ENCODE data around the gene NOL7. TPM values are rescaled to one million over a fixed set of nuclear protein-coding genes. Genes with fewer than 3 reads are reported as not detected.

NOL7 gene
- total and polyA plus RNA-seq, 2 of the 13 experiments (the other 11 are each of a cell fraction or from before 2014, with no cell fraction given) = 37.8 to 186 TPM

GRCh38 chr6:13574571-13575376 lies 40.4 kb upstream of the NOL7 start, which contains the start of gene SIRT5 (continued):
- TF ChIP-seq ZNF281 (CRISPR knock-in tag; IDR thresholded peaks at IDR 0.05; ENCODE audit: borderline replicate concordance) (peak; percentile 90), MXD4 (CRISPR knock-in tag; IDR thresholded peaks at IDR 0.05) (peak; percentile 39), ZNF747 (CRISPR knock-in tag; IDR thresholded peaks at IDR 0.05; ENCODE audit: borderline replicate concordance) (peak; percentile 87), NR2C2 (CRISPR knock-in tag; IDR thresholded peaks at IDR 0.05; ENCODE audit: borderline replicate concordance) (peak; percentile 61), NFYB (CRISPR knock-in tag; IDR thresholded peaks at IDR 0.05) (peak; percentile 33), ZNF564 (CRISPR knock-in tag; IDR thresholded peaks at IDR 0.05) (peak; percentile 79), ZSCAN31 (CRISPR knock-in tag; IDR thresholded peaks at IDR 0.05; ENCODE audit: low read depth) (peak; percentile 86), ZFP82 (CRISPR knock-in tag; IDR thresholded peaks at IDR 0.05; ENCODE audit: borderline replicate concordance) (peak; percentile 74; the same call in 1 of the 2 replicates), SCMH1 (CRISPR knock-in tag; IDR thresholded peaks at IDR 0.05; ENCODE audit: borderline replicate concordance) (no peak), ADNP (CRISPR knock-in tag; IDR thresholded peaks at IDR 0.05) (no peak; the same call in 1 of the 2 replicates), ZNF800 (CRISPR knock-in tag; IDR thresholded peaks at IDR 0.05) (peak; percentile 14; the same call in 1 of the 2 replicates), ATF2 (CRISPR knock-in tag; IDR thresholded peaks at IDR 0.05) (0 out of 2 replicates have a peak, but pooled peaks have one; percentile 45), TBP (CRISPR knock-in tag; IDR thresholded peaks at IDR 0.05) (no peak), ZNF484 (CRISPR knock-in tag; IDR thresholded peaks at IDR 0.05; ENCODE audit: borderline replicate concordance, low read depth) (no peak), MTF2 (CRISPR knock-in tag; IDR thresholded peaks at IDR 0.05; ENCODE audit: borderline replicate concordance) (no peak), MXD1 (CRISPR knock-in tag; IDR thresholded peaks at IDR 0.05) (peak; percentile 88), RBM22 (optimal IDR thresholded peaks at IDR 0.05; ENCODE audit: low read length) (peak; percentile 78), ZNF660 (CRISPR knock-in tag; IDR thresholded peaks at IDR 0.05; ENCODE audit: borderline replicate concordance, low read depth) (no peak), GRHL1 (CRISPR knock-in tag; conservative IDR thresholded peaks at IDR 0.05) (no peak), MXI1 (IDR thresholded peaks at IDR 0.05; ENCODE audit: borderline replicate concordance, low read depth, low read length) (peak; percentile 2; the same call in 1 of the 3 replicates), ZNF3 (CRISPR knock-in tag; IDR thresholded peaks at IDR 0.05) (no peak)
